IMR-90 (cell line): ENCODE measurements around the gene SSTR4.

Experiments
- BHLHE40 ChIP-seq: fragments of 150-350 bp; IDR thresholded peaks from 2 replicates; pipeline ENCODE4 v1.6.1; 2016; ENCODE audit warnings: mild to moderate bottlenecking, low read depth, low read length
- CEBPB ChIP-seq: IDR thresholded peaks from 2 replicates; pipeline ENCODE4 v1.6.1; 2012; ENCODE audit warnings: low read depth, low read length, improper control_type of control experiment
- CHD1 ChIP-seq: IDR thresholded peaks from 2 replicates; pipeline ENCODE4 v1.6.1; 2012; ENCODE audit warnings: low read depth, low read length, improper control_type of control experiment
- FOS ChIP-seq: fragments of 150-350 bp; IDR thresholded peaks from 2 replicates; pipeline ENCODE4 v1.6.1; 2016; ENCODE audit warnings: low read depth, low read length
- MXI1 ChIP-seq: IDR thresholded peaks from 2 replicates; pipeline ENCODE4 v1.6.1; 2012; ENCODE audit warnings: low read depth, mild to moderate bottlenecking, low read length, moderate library complexity, borderline replicate concordance
- NFE2L2 ChIP-seq: fragments of 150-350 bp; IDR thresholded peaks from 2 replicates; pipeline ENCODE4 v1.6.1; 2016; ENCODE audit warnings: low read depth, mild to moderate bottlenecking, low read length
- POLR2A ChIP-seq: IDR thresholded peaks from 2 replicates; pipeline ENCODE4 v1.6.1; 2012; ENCODE audit warnings: mild to moderate bottlenecking, low read depth, low read length
- RAD21 ChIP-seq: IDR thresholded peaks from 2 replicates; pipeline ENCODE4 v1.6.1; 2012; ENCODE audit warnings: low read length, improper control_type of control experiment
- RCOR1 ChIP-seq: IDR thresholded peaks from 2 replicates; pipeline ENCODE4 v1.6.1; 2012; ENCODE audit warnings: mild to moderate bottlenecking, low read length, improper control_type of control experiment; ENCODE audit not compliant: insufficient replicate concordance
- RFX5 ChIP-seq: IDR thresholded peaks from 2 replicates; pipeline ENCODE4 v1.8.0; 2012; ENCODE audit warnings: low read depth, mild to moderate bottlenecking, low read length, moderate library complexity
- SMC3 ChIP-seq: fragments of 150-350 bp; IDR thresholded peaks from 2 replicates; pipeline ENCODE4 v1.6.1; 2016; ENCODE audit warnings: low read depth, mild to moderate bottlenecking, antibody characterized with exemption, low read length, moderate library complexity
- TF ChIP-seq, protein P1 (sequence below): conservative IDR thresholded peaks from 2 replicates; pipeline ENCODE4 v1.5.1; 2012; ENCODE audit warnings: mild to moderate bottlenecking, low read depth, low read length, improper control_type of control experiment
- TF ChIP-seq, protein P2 (sequence below): fragments of 150-350 bp; IDR thresholded peaks from 2 replicates; pipeline ENCODE4 v1.6.1; 2017; ENCODE audit warnings: mild to moderate bottlenecking, antibody characterized with exemption, low read length, low read depth

DNA sequence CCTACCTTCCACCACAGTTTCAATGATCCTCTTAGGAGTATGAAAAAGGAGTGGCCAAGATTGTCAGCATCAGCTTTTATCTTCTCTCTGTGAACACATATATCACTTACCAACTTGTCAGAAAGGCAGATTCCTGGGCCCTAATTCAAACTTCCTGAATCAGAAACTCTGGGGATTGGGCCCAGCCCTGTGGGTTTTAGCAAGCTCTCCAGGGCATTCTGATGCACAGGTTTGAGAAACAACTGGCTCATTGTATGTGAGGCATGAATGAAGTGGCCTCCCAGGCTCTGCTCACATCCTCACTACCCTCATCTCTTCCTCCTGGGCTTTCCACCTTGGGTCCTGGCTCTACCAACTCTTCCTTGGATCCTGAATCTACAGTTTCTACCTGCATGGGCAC lies 27.5 kb downstream of the SSTR4 start:
- TF ChIP-seq RAD21, result no peak
- TF ChIP-seq NFE2L2, result no peak
- TF ChIP-seq, protein P1, sequence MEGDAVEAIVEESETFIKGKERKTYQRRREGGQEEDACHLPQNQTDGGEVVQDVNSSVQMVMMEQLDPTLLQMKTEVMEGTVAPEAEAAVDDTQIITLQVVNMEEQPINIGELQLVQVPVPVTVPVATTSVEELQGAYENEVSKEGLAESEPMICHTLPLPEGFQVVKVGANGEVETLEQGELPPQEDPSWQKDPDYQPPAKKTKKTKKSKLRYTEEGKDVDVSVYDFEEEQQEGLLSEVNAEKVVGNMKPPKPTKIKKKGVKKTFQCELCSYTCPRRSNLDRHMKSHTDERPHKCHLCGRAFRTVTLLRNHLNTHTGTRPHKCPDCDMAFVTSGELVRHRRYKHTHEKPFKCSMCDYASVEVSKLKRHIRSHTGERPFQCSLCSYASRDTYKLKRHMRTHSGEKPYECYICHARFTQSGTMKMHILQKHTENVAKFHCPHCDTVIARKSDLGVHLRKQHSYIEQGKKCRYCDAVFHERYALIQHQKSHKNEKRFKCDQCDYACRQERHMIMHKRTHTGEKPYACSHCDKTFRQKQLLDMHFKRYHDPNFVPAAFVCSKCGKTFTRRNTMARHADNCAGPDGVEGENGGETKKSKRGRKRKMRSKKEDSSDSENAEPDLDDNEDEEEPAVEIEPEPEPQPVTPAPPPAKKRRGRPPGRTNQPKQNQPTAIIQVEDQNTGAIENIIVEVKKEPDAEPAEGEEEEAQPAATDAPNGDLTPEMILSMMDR, result no peak
- no peak for TF ChIP-seq POLR2A
- no peak for TF ChIP-seq RFX5
- no peak for TF ChIP-seq RCOR1
- TF ChIP-seq CEBPB, result no peak
- TF ChIP-seq MXI1, result no peak
- TF ChIP-seq, protein P2, sequence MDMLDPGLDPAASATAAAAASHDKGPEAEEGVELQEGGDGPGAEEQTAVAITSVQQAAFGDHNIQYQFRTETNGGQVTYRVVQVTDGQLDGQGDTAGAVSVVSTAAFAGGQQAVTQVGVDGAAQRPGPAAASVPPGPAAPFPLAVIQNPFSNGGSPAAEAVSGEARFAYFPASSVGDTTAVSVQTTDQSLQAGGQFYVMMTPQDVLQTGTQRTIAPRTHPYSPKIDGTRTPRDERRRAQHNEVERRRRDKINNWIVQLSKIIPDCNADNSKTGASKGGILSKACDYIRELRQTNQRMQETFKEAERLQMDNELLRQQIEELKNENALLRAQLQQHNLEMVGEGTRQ, result no peak
- TF ChIP-seq FOS, result no peak
- TF ChIP-seq CHD1, result no peak
- no peak for TF ChIP-seq SMC3
- TF ChIP-seq BHLHE40, result no peak
